Left kidney (tissue), 2 donors: ENCODE measurements around the gene NOL4L. TPM values are rescaled to one million over a fixed set of nuclear protein-coding genes. Genes with fewer than 3 reads are reported as not detected.

ENCODE experiments used
- DNase-seq: peaks from one replicate; pipeline ENCODE4 v3.0.0-alpha.2; 2013
- polyA plus RNA-seq: library from polyadenylated mRNA; unstranded; fragments of 120-200 nt; gene quantifications from one replicate; pipeline ENCODE4 v1.2.1, GENCODE V29; 2013; ENCODE audit not compliant: insufficient read length

NOL4L gene
- polyA plus RNA-seq, 1 donor, result 61.5 TPM

DNA sequence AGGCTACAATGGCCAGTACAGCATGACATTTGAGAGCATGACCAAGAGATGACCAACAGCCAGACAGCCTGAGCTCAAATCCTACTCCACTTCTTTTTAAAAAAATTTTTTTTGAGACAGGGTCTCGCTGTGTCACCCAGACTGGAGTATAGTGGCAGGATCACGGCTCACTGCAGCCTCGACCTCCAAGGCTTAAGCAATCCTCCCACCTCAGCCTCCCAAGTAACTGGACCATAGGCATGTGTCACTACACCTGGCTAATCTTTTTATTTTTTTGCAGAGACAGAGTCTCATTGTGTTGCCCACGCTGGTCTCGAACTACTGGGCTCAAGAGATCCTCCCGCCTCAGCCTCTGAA lies 42.9 kb downstream of the NOL4L start:
- DNase-seq, result no peak

DNA sequence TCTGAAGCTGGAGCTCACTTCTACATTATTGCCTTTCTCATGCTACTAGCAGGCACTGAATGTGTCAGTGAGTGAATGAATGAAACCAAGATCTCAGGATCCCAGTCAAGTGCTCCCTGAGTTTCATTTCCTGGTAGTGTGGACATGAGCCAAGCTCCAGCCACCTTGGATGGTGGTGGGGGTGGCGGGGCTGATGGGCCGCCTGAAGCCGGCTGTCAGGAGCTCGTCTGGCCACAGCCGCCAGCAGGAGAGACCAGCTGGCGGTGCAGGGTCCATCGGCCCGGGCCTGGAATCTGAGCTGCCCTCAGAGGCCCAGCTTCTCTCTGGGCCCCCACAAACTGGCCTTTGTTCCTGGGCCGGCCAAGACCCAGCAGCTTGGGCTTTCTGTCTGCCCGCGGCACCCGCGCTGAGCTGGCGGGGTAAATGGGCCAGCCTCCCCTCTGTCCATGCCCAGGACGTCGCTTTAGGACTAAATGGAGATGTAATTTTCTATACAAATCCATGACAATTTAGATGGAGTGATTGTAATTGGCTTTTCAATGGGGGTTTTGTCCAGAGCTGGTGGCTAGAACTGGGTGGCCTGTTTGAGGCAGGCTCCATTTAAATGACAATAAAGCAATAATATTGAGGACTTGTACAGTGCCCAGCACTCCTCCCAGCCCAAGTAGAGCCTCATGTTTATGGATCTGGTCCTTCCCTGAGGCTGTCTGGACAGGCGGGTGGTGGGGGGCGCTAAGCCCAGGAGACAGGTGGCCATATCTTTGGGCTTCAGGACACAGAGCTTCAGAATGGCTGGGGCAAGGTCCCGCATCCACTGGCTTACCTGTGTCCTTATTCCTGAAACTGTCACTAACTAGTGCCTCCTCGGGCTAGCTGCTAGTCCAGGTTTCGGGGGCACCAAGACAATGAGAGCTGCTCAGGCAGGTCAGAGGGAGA lies 43.5 kb downstream of the NOL4L start:
- no peak for DNase-seq

DNA sequence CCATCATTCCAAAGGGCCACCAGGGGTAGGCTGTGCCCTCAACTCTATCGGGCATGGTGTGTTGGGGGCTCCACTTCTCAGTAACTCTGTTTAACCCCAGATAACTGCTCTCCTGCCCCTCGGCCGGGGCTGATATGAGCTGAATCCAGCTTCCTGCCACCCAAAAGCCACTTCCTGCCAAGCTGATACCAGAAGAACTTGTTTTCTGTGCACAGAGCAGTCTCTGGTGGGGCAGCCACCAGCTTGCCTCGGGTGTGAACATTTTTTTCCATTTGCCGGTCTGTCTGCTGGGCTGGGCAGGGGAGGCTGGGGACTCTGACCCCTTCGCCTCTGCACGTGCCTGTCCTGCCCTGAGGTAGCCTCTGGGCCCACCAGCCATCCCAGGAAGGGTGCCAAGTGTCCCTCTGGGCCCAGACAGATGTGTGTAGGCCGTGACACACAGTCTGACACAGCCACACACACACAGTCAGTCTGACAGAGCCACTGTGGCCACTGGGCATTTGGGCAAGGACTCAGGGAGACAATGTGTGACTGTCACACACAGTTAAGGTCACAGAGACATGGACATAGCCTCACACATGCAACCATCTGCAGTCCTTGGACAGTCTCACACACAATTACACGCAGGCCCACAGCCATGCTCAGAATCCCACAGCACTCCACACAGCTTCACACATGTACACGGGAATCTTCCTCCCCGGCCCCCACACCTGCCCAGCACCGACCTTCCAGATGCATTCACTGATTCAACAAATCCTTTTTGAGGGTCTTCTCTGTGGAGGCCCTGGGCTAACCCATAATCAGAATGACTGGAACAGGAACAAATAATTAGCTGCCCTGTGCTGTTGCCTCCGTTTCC lies 45.1 kb downstream of the NOL4L start:
- DNase-seq, result no peak

DNA sequence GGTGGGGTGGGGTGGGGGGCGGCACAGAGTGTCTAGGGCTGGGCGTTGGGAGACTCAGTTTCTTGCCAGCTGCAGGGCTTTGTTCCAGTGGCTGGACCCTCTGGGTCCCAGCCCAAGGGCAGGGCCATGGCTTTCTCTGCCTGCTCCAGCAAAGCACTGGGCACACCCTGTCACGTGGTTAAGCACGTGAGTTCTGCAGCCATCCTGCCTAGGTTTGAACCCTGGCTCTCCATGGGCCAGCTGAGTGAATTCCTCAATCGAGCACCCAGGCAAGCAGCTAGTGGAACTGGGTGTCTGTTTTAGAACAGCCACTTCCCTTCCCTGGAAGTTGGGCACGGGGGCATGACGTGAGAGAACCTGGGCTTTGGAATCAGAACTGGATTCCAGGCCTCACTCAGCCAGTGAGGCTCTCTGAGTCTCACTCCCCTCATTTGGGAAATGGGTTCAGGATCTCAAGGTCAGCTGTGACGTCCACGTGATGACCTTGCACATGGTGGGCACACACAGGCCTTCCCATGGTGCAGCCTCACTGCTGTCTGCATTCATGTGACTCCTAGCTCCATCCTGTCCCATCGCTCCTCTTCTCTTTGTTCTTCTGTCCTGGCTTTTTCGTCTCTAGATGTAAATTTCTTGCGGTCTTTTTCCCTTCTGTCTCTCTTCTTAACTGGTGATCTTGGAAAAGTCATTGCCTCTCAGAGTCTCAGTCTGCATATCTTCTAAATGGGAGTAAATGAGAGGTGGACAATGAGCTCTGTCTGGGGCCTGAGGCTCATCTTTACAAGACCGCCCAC lies 45.9 kb downstream of the NOL4L start:
- DNase-seq, result no peak

DNA sequence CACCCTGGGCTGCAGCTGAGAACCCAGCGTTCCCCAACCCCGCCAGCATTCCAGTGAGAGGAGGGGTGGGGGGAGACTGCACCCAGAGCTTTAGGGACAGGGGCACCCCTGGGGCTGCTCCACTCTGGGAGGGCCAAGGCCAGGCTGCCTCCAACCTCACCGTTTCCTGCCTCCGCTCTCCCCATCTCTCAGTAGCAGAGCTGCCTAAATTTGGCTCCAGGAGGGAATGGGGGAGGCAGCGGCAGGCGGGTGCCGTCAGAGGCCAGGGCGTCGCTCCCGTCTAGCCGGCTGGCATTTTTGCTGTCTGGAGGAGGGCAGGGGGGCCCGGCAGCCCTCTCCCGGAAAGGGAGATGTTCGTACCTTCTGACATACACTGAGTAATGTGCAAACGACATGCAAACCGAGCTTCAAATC lies 46.6 kb downstream of the NOL4L start:
- DNase-seq, result no peak

DNA sequence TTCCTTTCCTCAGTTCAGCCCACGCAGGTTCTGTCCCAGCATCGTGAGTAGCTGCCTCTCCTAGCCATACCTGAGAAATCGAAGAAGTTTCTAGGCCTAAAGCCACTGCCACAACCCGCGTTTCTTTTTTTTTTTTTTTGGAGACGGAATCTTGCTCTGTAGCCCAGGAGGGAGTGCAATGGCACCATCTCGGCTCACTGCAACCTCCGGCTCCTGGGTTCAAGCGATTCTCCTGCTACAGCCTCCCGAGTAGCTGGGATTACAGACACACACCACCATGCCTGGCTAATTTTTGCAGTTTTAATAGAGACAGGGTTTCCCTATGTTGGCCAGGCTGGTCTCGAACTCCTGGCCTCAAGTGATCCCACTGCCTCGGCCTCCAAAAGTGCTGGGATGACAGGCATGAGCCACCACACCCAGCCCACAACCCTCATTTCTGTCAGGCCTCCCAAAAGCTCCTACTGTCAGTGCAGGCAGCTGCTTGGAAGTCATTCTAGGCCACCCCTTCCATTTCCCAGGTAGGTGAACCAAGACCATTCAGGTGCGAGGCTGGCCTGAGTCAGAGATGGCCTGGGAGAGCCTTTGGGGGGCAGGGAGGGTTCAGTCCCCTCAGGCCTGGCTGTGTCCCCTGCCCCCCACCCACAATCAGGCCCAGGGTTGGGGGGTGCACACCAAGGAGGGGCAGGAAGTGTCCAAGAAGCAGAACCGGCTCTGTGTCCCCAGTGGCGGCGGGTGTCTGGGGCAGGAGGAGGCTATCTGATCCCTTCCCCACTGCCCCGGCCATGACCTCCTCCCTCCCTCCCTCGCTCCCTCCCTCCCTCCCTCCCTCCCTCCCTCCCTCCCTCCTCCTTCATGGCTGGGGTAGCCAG lies 47.2 kb downstream of the NOL4L start:
- no peak for DNase-seq

DNA sequence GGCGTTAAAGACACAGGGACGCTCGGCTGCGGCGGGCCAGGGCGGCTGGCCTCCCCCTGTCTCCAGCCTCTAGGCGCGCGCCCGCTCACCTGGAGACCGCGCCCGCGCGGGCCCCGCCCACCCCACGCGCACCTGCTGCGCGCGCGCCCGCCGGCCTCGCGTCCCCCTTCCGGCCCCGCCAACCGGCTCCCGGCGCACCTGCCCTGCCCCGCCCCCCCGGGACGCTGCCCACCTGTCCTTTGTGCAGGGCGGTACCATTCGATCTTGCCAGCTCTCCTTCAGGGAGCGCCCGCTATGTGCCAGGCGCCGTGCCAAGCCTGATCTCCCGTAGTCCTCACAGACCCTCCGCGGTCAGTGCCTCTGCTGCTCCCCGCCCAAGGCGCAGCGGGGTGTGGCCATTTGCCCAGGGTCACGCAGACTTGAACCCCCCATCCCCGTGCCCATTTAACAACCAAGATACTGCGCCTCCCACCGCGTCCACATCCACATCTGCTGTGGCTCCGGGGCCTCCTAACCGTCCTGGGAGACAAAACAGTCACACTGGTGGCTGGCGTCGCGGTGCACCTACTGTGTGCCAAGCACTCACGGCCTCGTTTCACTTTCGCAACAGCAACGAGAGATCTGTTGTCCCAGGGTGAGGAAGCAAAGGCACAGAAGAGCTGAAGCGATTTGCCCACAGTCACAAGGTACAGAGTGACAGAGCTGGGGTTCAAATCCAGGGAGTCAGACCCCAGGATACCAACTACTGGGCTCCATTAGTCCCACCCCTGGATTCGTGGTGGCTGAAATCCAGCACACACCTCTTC lies 48.1 kb downstream of the NOL4L start:
- DNase-seq, result no peak

DNA sequence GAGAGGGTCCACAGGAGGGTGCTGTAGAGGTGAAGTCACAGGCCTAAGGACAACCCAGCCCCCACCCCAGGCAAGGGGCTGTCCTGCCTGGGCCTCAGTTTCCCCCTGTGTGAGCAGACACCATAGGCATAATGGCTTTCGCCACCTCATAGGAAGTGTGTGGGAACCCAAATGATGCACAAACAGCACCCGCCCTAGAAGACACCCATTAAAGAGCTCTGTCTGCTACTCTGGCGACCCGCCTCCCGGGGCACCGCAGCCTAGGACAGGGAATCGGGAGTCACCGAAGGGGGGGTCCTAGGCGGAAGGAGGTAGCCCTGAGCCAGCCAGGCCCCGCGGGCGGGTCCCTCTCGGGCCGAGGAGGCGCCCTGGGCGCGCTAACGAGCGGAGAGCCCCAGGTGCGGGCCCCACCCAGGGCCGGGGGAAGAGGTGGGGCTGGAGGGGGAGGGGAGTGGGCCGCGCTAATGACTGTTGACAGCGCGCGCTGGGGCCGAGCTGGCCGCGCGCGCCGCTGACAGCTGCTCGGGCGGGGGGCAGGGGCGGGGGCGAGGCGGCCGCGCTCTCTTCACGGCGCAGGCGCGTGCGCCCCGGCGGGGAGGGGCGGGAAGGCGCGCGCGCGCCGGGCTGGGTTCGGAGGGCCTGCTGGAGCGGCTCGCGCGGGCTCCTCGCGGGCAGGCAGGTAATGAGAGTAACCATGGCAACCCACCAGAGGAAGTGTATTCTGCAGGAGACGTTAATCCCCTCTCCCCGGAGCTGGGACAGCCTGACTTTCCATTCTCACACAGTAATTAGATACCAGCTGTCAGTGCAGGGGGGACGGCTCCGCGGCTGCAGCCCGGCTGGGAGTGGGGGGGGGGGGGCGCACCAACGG lies 48.9 kb downstream of the NOL4L start:
- no peak for DNase-seq

DNA sequence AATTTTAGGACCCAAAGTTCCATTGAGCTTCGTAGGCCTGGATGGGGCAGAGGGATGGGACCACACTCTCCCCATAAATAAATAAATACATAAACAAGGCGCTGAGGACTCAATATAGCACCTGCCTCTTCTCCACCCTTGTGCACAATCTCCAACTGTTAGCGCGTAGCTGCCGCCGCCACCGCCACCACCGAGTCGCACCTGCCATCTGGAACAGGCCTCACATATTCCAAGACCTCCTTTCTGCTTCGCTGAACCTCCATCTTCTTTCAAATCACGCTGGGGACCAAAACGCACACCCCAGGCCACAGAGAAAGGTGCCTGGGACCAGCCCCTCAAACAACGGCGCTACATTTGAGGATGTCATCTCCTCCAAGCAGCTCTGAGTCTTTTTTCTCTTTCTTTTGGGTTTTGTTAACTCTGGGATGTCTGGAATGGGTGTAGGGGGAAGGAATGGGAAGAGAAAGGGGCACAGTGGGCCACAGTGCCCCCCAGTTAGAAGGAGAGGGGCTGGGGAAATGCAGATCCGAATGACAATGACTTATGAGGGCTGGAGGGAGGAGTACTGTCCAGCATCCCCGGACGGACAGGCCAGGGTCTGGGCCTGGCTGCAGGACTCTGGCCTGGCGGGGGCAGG lies 49.7 kb downstream of the NOL4L start:
- no peak for DNase-seq

DNA sequence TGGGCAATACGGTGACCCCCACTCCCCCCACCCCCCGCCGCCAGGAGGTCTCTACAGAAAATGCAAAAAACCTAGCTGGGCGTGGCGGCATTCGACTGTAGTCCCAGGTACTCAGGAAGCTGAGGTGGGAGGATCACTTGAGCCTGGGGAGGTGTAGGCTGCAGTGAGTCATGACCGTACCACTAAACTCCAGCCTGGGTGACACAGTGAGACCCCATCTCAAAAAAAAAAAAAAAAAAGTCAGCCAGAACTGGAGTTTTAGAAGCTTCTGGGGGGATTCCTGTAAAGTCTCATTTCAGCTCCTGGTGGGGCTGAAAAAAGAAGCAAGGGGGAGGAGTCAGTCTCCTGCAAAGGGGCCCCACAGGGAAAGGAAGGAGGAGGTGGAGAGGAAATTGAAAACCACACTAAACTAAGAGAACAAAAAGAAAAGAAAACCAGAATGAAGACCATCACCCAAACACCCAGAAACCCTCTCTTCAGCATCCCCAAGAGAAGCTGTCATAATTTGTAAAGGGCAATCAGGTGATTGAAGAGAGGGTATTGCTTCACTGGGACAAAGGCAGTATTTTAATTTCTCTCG lies 50.4 kb downstream of the NOL4L start:
- no peak for DNase-seq

DNA sequence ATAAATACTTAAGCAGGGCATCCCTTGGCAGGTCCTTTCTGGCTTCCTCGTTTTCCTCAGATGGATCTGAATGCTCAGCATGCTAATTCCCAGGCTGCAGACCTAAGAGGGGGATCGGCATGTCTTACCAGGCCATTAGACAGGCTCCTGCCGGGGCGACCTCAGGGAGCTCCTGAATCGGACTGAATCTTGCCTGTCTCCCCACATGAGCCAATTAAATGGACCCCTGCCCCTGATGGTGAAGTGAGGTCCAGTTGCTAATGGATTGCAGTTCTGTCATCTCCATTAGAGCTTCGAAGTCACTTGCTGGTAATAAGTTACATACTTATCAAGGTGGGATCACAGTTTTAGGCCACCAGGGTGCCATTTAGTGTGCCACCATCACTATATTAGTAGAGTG lies 51.4 kb downstream of the NOL4L start:
- no peak for DNase-seq

DNA sequence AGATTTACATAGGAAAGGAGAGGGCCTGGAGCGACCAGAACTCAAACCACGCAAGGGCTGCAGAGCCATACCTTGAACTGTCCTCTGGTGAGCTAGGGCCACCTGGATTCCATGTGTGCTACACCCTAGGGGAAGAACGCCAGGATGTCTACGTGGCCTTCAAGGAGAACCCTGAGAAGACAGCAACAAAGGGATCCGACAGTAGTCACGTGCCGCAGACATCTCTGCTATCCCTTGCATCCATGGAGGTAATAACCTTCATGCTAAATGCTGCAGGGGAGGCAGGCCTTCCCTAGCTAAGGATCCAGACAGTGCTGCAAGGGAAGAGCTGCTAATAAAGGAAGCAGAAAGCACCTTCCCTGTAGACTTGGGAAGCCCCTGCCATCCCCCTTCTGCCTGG lies 52.9 kb downstream of the NOL4L start:
- DNase-seq, result no peak

DNA sequence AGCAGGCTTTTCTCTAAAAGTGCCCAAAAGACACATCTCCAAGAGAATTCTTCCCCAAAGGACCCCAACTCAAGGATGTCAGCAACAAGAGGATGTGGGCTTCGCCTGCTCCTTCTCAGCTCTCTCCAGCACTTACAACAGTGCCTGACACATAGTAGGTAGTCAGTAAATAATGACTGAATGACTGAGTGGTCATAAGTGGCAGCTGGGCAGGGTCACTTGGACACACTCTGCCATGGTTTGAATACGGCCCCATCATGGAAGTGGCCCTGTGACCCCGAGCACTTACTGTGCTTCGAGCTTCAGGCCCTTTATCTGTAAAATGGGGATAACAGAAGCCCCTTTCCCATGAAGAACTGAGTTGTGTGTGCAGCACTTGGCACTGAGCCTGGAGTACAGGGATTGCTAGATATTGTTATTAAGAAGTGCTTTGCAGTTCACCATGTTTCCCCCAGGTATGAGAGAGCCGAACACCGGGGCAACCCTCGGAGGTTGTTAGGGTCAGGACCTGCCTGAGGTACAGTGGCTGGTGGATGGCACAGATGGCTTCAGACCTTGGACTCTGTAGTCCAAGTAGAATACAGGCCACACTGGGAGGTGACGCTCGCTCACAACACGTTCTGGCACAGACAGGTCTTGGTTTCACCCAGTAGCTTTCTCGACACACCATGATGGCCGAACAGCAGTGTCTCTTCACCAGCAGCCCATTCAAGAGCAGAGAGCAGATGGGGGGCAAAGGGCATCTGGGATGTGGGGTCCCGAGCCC lies 56.0 kb downstream of the NOL4L start:
- no peak for DNase-seq

DNA sequence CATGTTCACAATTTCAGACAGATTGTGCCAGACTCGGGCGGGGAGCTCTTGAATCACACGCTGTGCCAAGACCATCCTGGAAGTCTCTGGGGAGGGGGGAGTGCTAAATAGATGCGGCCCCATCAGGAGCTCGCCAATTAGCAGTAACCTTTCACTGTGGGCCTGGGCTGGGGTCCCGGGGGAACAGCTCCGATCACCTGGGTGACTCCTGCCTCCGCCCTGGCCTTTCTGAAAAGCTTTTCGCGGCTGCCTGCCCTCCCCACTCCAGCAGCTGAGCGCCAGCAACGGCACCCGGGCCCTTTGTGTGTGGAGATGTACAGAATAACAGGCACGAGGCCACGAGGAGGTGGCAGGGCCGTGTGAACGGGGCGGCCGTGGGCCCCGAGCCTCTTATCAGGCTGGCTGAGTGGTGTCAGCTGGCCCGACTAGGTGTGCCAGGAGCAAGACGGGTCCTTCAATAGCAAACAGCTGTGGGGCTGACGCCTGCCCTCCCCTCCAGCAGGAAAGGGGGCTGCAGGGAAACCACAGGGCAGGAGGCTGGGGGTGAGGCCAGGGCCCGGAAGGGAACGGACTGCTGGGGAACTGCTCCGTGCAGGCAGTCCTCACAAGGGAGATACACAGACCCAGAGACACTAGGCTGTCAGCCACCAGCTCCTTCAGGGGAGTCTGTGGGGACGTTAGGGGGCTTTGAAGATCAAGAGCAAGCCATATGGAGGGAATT lies 56.8 kb downstream of the NOL4L start:
- DNase-seq, result no peak

DNA sequence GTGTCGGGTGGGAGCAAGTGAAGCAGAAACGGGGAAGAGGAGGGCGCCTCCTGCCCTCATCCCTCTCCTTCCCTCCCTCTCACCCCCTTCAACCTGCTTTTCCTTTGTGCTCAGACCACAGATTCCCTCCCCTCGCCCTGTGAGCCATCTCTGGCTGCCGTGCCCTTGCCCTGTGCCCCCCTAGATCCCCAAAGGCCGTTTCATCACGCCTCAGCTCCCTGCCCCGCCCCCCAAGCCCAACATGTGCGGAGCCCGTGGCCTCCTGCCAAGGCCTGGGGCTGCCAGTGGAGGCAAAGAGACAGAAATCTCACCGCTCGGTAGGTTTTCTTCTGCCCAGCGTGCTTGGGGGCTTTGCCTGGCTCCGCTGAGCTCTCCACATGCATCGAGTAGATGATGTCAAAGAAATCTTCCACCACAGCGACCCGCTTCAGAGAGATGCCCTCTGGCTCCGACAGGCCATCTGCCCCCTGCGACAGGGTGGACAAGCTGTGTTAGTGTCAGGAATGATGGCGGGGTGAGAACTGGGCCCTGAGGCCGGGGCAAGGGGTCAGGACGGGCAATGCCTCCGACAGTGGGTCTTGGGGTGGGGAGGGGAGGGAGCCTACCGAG lies 57.6 kb downstream of the NOL4L start:
- DNase-seq, result no peak

DNA sequence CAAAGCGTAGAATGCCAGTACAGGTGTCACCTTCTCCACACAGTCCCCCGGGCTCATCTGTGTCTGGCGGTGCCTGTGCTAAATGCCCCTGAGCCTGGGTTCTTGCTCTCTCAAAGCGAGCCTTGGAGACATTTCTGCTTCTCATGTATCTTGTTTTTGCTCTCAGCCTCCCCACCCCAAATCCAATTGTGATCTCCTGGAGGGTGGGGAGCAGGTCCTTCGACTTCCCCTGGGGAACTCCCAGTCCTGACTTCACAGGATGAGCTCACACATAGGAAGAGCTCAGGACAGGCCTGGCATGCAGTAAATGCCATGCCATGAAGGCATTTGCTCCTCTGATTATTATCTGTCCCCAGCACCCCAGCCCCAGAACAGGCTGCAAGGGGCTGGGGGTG lies 58.1 kb downstream of the NOL4L start:
- no peak for DNase-seq

DNA sequence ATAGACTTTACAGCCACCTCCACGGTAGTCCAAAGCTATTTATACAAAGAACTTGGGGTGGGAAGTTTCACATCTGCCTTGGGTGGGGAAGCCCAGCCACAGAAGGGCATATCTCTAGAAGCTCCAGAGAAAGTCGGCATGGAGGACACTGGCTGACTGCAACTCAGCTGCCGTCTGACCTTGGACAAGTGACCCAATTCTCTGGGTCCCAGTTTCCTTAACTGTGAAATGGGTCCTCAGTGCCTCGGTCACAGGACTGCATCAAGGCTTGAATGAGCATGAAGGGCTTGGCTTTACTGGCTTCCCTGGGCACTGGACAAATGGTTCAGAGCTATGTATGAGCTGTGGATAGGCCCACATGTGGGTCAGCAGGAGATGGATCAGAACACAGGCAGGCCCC lies 58.6 kb downstream of the NOL4L start:
- DNase-seq, result no peak
